HG02642 (cell line): ENCODE results near the gene MARCHF11.

ENCODE experiments used
- ATAC-seq: cut with Tn5 transposase; IDR thresholded peaks from one replicate; pipeline ENCODE4 v1.9.1; 2021; ENCODE audit warnings: mild to moderate bottlenecking; ENCODE audit not compliant: unreplicated experiment, poor library complexity

Gene MARCHF11

DNA sequence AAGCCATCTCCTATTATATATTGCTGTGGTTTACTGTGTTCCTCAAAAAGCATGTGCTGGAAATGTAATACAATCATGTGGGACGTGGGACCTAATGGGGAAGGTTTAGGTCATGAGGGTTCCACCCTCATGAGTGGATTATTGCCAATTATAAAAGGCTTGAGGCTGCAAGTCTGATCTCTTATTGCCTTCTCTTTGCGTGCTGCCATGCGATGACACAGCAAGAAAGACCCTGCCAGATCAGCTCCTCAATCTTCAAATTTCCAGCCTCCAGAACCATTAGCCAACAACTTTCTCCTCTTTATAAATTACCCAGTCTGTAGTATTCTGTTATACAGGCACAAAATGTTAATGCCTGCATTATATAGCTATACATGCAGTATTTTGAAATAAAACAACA lies 45.4 kb downstream of the MARCHF11 start:
- no peak for ATAC-seq

DNA sequence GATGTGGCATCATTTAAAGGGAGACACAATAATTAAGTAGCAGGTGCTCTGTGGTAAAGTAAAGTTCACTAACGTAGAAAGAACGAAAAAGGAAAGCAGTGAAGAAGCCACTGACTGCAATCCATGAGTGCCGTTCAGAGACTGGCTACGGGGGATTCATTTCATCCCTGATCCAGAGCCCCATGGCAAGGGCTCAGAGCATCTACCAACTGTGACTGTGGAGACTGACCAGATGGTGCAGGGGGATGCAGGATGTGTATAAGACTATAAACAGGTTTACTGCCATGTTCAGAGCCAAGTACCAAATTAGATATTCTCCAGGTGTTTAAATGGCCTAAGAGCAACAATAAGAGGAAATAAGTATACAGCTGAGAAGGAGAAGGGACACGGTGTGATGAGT lies 47.7 kb downstream of the MARCHF11 start:
- ATAC-seq: no peak

- no peak for ATAC-seq
These were observed 50.6 kb downstream of the MARCHF11 start for GRCh38 chr5:16128944-16129343.

DNA sequence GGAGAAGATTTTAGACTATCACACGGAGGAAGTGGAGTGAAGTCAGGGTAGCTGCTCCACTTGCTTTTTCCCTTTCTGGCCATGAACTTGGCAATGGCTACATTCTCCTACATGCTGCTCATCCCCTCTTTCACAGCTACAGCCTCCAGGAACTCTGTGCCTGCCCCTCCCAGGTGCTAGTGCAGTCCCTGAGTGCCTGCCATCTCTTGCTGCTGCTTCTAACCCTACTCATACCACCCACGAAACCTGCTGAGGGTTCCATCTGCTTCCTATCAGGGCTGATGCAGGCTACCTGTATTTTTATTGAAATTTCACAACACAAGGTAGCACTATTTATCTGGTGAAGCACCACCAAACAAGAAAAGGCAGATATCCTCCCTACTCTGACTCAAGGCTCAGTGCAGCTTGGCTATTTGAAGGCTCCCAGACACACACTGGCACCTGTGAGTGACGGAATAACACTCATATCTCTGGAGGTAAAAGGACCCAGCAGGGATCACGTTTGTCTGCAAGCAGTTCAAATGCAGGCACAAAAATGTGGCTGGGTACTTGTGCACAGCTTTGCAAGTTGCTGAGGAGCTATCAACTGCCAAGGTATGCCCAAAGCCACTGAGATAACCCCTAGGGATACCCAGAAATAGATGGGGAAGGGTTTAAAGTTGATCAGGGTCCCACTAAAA lies 51.6 kb downstream of the MARCHF11 start:
- no peak for ATAC-seq

DNA sequence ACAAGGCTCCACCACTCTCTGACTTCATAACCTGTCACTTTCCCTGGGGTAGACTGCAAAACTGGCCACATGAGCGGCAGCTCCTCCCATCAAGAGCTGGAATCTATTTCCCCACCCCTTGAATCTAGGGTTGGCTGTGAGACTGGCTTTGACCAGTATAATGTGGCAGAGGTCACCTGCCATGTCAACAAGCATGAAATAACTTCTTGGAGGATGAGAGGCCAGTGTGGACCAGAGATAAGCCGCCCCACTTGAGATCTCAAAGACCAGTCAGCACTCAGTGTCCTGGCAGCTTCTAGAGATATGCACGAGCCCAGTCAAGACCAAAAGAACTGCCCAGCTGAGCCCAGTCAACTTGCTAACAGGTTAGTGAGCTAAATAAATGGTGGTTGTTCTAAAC lies 59.0 kb downstream of the MARCHF11 start:
- ATAC-seq: no peak

DNA sequence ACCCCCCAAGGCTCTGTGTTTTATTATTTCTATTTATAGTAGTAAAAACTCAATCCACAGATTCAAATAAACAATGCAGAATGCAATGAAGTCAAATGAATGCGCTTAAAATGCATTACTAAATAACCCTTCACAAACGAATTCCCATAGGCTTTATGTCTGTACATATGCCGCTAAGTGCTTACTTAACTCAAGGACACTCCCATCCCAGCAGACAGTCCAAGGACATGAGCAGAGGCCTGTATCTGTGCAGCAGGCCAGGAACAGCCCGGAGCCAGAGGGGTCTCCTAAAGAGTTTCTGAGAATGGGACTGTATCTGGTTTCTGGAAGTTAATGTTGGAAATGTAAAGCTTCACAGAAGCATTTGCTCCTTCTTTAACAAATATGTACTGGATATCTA lies 59.8 kb downstream of the MARCHF11 start:
- no peak for ATAC-seq

DNA sequence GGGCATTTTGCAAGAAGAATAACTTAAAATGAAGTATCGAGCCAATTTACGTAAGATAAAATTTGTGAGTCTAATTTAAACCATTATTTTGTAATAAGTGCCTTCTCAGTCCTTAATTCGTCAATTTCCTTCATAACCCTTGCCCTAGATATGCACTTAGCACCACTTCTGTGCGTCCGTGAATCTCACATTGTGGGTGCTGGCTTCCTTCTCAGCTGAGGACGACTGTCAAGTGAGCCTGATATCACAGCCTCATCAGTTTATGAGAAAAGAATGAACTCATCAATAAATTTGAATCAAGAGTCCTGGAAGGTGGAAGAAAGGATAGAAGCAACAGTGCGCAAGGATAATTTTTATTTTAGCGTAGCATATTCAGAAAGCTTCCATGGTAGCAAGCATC lies 64.5 kb downstream of the MARCHF11 start:
- no peak for ATAC-seq

DNA sequence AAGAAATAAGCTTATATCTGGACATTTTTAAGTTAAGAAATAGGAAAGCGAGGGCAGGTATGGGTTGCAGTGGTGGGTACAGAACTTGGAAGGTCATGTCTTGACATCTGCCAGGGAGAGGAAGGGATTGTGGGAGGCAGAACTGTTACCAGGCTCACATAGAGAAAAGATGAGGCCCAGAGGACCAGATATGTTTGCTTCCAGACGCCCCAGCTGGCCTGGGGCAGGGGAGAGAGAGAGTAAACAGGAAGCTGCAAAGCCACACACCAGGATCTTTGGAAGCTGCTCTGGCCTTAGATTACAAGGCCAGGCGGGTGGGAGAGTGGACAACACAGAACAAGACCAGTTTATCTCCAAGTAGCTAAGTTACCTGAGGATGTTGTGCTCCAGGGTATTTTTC lies 71.2 kb downstream of the MARCHF11 start:
- ATAC-seq: no peak

GRCh38 chr5:16104961-16105360 lies 74.6 kb downstream of the MARCHF11 start:
- ATAC-seq: no peak

- no peak for ATAC-seq
These were observed 84.0 kb downstream of the MARCHF11 start for GRCh38 chr5:16095612-16096011.

DNA sequence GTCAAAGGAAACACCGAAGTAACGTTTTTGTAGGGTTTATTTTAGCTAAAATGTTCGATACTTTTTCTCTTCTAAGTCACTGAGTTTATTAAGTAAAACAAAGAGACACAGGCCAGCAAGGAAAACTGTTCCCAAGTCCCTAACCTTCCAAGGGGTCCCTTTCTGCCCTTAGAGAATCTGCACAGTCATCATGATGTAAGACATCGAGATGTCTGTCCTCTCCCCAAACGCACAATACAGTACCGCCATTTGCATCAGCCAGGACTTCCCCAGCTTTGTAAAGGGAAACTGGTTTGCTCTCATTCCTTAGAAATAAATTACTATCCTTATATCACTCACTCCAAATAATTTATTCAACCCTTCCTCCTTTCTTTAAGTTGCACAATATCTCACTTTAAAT lies 89.3 kb downstream of the MARCHF11 start:
- ATAC-seq: no peak

GRCh38 chr5:16082982-16083381 lies 96.6 kb downstream of the MARCHF11 start:
- ATAC-seq: no peak

- ATAC-seq: no peak
These were observed 97.5 kb downstream of the MARCHF11 start for GRCh38 chr5:16082053-16082452.

GRCh38 chr5:16081376-16081955 lies 98.1 kb downstream of the MARCHF11 start:
- no peak for ATAC-seq

- no peak for ATAC-seq
These were observed 102.9 kb downstream of the MARCHF11 start for GRCh38 chr5:16076657-16077056.

DNA sequence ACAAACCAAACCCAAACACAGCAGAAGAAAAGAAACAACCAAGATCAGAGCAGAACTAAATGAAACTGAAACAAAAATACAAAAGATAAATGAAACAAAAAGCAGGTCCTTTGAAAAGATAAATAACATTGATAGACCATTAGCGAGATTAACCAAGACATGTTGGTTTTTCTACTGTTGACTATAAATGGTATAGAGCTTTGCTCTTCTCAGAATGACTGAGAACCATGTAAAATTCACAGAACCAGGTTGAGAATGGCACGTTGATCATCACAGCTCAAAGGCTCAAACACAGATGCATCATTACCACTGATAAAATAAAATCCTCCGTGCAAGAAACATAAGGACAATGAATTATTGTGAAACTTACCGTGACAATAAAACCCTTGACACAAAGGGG lies 105.2 kb downstream of the MARCHF11 start:
- no peak for ATAC-seq

DNA sequence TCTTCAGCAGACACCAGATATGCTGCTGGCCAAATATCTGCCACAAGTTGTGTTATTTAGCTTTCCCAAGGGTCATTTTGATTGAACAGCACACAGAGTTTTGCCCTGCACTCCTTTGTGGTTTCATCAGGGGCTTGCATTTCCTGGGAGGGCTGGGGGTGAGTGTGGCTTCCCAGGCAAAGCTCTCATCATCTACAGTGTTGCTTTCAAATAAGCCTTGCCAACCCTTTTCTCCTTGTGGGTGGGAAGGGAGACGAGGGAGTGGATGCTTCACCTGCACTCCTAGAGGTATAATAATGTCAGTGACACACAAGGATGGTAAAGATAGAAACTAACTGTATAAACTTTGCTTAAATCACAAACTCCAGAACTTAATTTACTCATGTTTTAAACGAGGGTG lies 107.0 kb downstream of the MARCHF11 start:
- no peak for ATAC-seq

- ATAC-seq: no peak
These were observed 112.2 kb downstream of the MARCHF11 start for GRCh38 chr5:16067415-16067814.

- ATAC-seq: no peak
These were observed 112.8 kb downstream of the MARCHF11 start for GRCh38 chr5:16066810-16067209.

DNA sequence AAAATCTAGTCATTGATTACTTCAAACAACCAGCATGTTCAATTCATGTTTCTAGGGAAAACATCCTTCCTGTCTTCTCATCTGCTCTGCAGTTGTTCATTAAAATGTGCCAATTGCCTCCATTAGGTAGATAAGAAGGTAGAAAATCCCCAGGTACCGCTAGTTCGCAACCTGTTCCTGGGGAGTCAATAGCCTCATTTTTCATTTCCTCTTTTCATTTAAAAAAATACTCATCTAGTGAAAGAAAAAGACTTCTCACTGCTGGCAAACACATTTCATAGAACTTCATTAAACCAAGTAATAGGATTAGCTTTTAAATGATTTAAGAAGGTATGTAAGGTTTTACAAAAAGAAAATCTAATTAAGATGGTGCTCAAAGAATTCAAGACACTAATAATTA lies 113.3 kb downstream of the MARCHF11 start:
- no peak for ATAC-seq

- no peak for ATAC-seq
These were observed 113.8 kb downstream of the MARCHF11 start for GRCh38 chr5:16065831-16066230.

GRCh38 chr5:16064135-16064893 lies 115.3 kb downstream of the MARCHF11 start:
- no peak for ATAC-seq
